ENCODE results near the gene HS3ST2. TPM values are rescaled to one million over a fixed set of nuclear protein-coding genes. Genes with fewer than 3 reads are reported as not detected.

Gene HS3ST2
- total RNA-seq, 1 donor from 2014 or later: 9.0 TPM

DNA sequence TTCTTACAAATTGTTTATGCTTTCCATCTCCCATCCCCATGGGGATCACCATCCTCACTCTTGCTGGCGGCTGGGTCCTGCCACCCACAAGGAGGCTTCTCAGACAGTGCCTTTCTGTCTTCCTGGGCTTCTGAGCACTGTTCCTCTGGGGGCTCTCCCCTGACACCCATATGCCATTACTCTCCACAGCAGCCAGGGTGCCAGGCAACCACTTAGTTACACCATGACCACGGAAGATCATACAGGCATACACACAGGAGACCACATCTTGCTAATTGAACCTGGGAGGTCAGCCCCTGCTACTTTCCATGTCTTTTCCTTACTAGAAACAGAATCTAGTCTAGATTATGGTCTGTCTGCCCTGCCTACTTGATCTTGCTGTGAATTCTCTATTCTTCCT is 27.7 kb upstream of the HS3ST2 start:
- DNase-seq (ENCODE audit: low spot score in 2 of 2): no peak
- TF ChIP-seq, protein P1, sequence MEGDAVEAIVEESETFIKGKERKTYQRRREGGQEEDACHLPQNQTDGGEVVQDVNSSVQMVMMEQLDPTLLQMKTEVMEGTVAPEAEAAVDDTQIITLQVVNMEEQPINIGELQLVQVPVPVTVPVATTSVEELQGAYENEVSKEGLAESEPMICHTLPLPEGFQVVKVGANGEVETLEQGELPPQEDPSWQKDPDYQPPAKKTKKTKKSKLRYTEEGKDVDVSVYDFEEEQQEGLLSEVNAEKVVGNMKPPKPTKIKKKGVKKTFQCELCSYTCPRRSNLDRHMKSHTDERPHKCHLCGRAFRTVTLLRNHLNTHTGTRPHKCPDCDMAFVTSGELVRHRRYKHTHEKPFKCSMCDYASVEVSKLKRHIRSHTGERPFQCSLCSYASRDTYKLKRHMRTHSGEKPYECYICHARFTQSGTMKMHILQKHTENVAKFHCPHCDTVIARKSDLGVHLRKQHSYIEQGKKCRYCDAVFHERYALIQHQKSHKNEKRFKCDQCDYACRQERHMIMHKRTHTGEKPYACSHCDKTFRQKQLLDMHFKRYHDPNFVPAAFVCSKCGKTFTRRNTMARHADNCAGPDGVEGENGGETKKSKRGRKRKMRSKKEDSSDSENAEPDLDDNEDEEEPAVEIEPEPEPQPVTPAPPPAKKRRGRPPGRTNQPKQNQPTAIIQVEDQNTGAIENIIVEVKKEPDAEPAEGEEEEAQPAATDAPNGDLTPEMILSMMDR (IDR thresholded peaks at IDR 0.05): no peak
- intact Hi-C loops (cut with DNase I): no loop called here
- H3K36me3 ChIP-seq: no peaks in the 10 kb centered on the region
- H3K27me3 ChIP-seq: no peaks in the 10 kb centered on the region
- H3K9me3 ChIP-seq: no peaks in the 10 kb centered on the region
- peaks cover 0 to 14% of the 10 kb centered on the region in 2 donors for H3K4me1 ChIP-seq
- H3K4me3 ChIP-seq: no peak overlapping the region
- no peak overlapping the region for H3K27ac ChIP-seq

GRCh38 chr16:22786691-22787090 is 27.3 kb upstream of the HS3ST2 start:
- Histone ChIP-seq H3K36me3 (no peaks in the 10 kb centered on the region), H3K4me3 (no peak overlapping the region), H3K9me3 (no peaks in the 10 kb centered on the region), H3K27me3 (no peaks in the 10 kb centered on the region), H3K27ac (no peak overlapping the region), H3K4me1 (peaks cover 0 to 14% of the 10 kb centered on the region in 2 donors)
- DNase-seq (ENCODE audit: low spot score in 2 of 2): no peak
- TF ChIP-seq, protein P1 (IDR thresholded peaks at IDR 0.05): no peak
- intact Hi-C loops (cut with DNase I): no loop called here

- Histone ChIP-seq H3K9me3 (no peaks in the 10 kb centered on the region), H3K36me3 (no peaks in the 10 kb centered on the region), H3K27ac (no peak overlapping the region), H3K4me3 (no peak overlapping the region), H3K27me3 (no peaks in the 10 kb centered on the region), H3K4me1 (peaks cover 0 to 14% of the 10 kb centered on the region in 2 donors)
- intact Hi-C loops (cut with DNase I): no loop called here
- DNase-seq (ENCODE audit: low spot score in 2 of 2): no peak
- TF ChIP-seq, protein P1 (IDR thresholded peaks at IDR 0.05): no peak
These were observed 26.3 kb upstream of the HS3ST2 start for GRCh38 chr16:22787466-22788192.

DNA sequence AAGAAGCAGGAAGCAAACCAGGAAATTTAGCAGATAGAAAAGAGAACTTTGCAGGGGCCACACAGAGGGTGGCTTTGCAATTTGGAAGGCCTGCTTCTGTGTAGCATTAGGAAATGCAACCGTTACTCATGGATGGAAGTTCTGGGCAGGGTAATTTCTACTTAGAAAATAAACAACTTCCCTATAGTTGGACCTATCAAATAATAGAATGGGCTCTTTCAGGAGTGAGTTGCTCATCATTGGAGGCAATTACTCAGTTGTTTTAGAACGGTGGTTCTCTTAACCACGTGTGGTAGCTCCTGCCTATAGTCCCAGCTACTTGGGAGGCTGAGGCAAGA is 25.8 kb upstream of the HS3ST2 start:
- H3K9me3 ChIP-seq: no peaks in the 10 kb centered on the region
- TF ChIP-seq, protein P1 (IDR thresholded peaks at IDR 0.05): no peak
- no peaks in the 10 kb centered on the region for H3K36me3 ChIP-seq
- H3K4me1 ChIP-seq: peaks cover 0 to 14% of the 10 kb centered on the region in 2 donors
- intact Hi-C loops (cut with DNase I): no loop called here
- no peak overlapping the region for H3K27ac ChIP-seq
- no peak overlapping the region for H3K4me3 ChIP-seq
- H3K27me3 ChIP-seq: no peaks in the 10 kb centered on the region
- no peak for DNase-seq (ENCODE audit: low spot score in 2 of 2)

DNA sequence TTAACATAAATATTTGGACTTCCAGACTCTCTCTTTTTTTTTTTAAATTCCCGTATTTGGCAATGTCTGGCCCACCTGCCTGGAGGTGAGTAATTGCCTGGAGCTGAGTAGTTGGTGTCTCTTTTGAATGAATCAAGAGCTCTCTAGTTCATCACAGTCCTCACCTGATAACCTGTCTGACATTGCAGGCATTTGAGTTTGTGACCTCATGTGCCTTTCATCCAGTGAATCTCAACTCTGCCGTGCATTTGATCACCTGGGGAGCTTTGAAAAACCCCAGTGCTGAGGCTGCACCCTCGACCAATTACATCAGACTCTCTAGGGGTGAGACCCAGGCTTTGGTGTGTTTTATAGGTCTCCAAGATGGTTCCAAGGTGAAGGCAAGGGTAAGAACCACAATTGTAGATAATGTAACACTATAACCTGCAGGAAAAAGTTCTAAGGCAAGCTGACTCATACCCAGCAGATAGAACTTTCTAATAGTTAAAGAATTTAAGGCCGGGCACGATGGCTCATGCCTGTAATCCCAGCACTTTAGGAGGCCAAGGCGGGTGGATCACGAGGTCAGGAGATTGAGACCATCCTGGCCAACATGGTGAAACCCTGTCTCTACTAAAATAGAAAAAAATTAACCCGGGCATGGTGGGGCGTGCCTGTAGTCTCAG is 24.5 kb upstream of the HS3ST2 start:
- Histone ChIP-seq H3K9me3 (peaks cover 0 to 5% of the 10 kb centered on the region in 2 donors), H3K4me1 (peaks cover 0 to 14% of the 10 kb centered on the region in 2 donors), H3K4me3 (no peak overlapping the region), H3K36me3 (no peaks in the 10 kb centered on the region), H3K27ac (no peak overlapping the region), H3K27me3 (no peaks in the 10 kb centered on the region)
- no peak for DNase-seq (ENCODE audit: low spot score in 2 of 2)
- intact Hi-C loops (cut with DNase I): no loop called here
- TF ChIP-seq, protein P1 (IDR thresholded peaks at IDR 0.05): no peak

All from ascending aorta (tissue), 2 donors.